GM19238 (cell line): Measurements from ENCODE around the gene DGKD.

Source experiments
- DNase-seq: peaks from one replicate; pipeline ENCODE4 v3.0.0; 2011; ENCODE audit warnings: low spot score; ENCODE audit not compliant: insufficient read length

Gene DGKD

DNA sequence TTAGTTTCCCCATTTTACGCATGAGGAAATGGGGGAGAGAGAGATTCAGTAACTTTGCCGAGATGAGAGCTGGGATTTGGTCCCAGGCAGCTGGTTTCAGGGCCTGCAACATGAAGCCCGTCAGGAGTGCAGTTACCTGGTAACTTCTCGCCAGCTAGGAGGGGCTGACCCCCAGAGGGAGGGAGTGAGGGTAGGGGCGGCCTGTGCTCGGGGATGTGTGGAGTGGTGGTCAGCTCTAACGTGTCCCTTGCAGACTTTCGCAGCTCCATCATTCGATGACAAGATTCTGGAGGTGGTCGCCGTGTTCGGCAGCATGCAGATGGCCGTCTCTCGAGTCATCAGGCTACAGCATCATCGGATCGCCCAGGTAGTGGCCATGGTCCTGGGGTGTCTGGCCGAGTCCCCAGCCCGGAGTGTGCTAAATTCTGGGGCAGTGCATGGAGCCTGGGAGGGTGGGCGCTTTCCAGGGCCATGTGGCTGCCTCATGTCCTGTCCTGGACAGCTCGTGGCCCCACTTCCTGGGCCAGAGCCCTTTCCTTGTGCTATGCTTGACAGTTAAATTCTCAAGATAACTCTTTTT lies 103.8 kb downstream of the DGKD start:
- no peak for DNase-seq

DNA sequence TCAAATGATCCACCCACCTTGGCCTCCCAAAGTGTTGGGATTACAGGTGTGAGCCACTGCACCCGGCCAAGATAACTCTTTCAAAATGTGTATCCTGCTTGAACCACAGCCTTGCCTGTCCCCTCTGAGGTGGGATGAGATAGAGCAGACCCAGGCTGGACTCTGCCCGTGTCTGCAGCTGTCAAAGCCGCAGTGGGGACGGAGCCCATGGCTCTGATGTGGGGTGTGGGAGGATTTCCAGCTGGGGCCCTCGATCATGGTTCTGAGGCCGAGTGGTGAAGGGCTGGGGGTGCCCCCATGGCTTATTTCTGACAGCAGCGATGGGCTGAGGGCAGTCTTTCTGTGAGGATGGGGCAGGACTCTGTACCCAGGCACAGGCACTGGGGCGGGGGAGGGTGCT lies 104.5 kb downstream of the DGKD start:
- DNase-seq = no peak

DNA sequence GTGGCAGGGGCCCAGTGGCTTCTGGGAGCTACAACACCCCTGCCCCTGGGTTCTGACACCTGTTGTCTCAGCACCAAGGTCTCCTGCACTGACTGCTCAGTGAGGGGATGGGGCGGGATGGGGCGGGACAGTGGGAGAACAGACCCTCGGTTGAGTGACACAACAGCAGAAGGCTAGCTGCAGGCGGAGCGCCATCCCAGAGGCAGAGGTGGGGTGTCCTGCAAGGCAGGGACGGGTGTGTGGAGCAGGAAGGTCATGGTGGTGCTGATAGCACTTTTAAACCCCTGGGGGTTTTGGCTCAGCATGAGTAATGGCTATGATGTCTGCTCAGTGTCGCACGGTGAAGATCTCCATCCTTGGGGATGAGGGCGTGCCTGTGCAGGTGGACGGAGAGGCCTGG lies 105.1 kb downstream of the DGKD start:
- DNase-seq = no peak

DNA sequence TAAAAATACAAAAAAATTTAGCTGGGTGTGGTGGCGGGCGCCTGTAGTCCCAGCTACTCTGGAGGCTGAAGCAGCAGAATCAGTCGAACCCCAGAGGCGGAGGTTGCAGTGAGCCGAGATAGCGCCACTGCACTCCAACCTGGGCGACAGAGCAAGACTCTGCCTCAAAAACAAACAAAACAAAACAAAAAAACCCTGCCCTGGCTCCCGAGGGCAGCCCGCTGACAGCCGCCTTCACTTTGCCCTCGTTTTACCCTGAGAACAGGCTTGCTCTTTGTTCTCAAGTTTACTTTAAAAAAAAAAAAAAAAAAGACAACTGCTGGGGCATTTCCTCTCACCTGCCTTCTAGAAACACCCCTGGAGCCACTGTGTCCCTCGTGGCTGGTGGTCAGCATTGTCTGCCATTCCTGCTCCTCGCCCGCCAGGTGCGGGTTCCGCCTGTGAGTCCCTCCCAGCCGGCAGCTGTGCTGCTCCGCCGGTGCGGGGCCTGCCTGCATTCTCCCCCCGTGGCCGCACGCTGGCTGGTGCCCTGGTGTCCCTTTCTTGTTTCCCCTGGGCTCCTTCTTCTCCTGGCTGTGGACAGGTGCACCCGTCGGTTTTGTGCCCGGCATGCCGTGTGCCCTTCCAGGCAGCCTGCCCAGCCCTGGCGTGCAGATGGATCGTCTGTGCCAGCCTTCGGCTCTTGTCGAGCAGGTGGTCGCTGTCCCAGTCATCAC lies 106.6 kb downstream of the DGKD start:
- DNase-seq = no peak

DNA sequence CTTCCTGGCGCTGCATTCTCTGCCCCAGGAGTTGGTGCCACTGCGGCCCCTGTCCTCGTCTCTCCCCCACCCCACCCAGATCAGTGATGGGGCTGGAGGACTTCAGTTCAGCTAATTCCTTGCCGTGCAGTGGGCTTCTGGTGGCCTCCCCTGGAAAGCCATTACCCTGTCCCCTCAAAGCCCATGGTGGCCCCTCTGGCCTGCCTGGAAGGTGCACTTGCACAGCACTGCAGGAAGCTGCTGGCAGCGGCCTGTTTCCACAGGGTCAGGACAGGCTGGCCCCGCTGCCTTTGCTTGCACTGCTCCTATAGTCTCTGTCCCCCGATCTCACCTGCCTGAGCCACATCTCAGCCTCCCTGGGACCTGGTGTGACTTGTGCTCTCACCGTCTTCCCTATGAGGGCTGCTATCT lies 107.2 kb downstream of the DGKD start:
- no peak for DNase-seq

DNA sequence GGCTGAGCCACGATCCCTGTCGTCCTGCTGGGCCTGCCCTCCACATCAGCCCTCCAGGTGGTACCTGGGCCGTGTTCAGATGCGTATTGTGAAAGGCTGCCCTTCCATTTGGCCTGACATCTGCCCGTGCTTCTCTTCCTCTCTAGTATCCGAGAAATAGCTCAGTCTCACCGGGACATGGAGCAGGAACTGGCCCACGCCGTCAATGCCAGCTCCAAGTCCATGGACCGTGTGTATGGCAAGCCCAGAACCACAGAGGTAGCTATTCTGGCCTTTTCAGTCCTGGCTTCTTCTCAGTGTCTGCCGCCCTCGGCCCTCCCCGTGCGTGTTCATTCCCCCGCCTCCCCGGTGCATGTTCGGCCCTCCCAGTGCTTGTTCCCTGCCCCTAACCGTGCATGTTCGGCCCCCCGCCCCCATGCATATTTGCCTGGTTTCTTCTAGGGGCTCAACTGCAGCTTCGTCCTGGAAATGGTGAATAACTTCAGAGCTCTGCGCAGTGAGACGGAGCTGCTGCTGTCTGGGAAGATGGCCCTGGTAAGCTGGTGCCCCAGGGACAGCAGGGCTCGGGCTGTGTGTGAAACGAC lies 108.0 kb downstream of the DGKD start:
- no peak for DNase-seq

DNA sequence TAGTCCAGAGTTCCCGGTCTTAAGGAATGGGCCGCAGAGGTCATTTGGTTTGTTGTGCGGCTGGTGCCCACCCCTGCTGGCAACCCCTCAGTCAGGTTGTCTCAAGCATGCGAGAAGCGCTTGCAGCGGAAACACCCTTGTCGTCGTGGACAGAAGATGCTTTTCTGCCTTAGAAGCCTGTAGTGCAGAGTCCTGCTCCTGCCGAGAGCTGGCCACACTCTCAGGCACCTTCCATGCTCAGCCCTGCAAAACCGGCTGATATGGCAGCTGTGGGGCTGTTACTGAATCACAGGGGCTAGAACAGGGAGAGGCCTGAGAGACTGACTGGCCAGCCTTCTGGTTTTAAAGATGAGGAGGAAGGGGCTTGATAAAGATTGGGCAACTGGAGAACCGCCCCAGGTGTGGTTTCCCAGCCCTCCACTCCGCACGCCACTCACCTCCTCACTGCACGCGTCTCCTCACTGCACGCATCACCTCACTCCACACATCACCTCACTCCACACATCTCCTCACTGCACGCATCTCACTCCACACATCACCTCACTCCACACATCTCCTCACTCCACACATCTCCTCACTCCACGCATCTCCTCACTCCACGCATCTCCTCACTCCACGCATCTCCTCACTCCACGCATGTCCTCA lies 108.7 kb downstream of the DGKD start:
- no peak for DNase-seq

DNA sequence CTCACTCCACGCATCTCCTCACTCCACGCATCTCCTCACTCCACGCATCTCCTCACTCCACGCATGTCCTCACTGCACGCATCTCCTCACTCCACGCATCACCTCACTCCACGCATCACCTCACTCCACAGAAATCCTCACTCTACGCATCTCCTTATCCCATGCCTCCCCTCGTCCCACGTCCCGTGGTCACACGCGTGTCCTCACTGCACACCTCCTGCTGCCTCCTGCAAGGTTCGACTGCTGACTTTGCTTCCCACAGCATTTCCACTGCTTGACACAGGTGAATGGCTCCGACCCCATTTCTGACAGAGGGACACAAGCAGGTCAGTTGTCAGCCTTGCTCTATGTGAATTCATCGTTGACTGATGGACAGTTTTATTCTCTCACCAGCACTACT lies 109.3 kb downstream of the DGKD start:
- no peak for DNase-seq

DNA sequence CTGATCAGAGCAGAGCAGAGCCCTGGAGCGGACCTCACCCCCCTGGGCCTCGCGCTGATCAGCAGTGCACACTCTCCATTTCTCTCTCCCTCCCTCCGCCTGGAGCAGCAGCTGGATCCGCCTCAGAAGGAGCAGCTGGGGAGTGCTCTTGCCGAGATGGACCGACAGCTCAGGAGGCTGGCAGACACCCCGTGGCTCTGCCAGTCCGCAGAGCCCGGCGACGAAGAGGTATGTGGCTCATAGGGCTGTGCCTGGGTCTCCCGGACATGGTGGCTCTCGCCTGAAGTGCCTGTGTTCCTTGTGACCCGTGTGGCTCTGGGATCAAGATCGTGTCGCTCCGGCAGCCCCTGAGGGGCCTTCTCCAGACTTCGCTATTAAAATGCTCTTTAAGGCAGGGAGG lies 109.8 kb downstream of the DGKD start:
- DNase-seq = no peak

DNA sequence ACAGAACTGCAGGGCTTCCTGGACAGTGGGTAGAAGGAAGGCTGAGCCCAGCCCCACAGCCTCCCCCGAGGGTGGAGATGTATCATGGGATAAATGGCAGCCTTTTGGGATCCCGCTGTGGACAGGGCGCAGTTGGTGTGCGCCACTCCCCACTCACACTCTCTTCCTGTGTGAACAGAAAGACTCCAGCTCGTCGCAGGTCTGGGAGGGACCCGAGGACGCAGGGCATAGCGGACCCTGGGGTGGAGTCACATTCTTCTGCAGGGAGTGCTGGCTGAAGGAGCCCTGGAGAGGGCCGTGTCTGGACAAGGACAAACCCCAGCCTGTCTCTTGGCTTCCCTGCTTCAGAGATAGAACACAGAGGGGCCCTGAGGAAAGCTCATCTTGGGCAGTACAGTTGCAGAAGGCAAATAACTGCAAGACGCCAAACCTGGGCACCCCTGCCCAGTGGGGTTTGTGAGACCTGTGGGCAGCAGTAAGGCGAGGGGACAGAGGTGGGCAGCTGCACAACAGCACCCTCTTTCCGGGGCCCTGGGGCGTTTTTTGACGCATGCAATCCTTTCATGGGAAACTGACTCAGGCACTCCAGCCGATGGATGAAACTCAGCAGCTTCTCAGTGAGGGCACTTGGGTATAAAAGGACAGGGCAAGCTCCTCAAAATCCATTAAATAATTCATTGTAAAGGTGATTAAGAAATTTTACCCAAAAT lies 110.4 kb downstream of the DGKD start:
- DNase-seq = no peak

DNA sequence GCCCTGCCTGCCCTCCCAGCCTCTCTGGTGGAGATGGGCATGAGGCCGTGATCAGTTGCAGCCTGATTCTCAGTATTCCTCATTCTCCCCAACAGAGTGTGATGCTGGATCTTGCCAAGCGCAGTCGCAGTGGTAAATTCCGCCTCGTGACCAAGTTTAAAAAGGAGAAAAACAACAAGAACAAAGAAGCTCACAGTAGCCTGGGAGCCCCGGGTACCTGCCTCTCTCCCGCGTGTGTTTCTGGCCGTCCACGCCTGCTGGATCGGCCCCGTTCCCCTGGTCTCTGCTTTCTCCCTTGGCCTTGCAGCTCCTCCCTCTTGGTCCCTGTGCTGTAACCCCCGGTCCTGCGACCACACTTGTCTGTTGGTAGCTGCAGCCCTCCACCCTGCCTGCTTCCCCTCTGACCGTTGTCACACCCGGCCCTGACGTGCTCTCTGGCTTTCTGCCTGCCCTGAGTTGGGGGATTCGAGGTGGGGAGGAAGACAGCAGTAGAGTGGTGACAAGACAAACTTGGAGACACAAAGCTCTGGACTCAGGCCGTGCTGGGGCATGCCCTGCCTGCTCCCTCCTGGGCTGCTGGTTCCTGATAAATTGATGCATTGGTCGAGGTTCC lies 112.8 kb downstream of the DGKD start:
- DNase-seq = no peak

DNA sequence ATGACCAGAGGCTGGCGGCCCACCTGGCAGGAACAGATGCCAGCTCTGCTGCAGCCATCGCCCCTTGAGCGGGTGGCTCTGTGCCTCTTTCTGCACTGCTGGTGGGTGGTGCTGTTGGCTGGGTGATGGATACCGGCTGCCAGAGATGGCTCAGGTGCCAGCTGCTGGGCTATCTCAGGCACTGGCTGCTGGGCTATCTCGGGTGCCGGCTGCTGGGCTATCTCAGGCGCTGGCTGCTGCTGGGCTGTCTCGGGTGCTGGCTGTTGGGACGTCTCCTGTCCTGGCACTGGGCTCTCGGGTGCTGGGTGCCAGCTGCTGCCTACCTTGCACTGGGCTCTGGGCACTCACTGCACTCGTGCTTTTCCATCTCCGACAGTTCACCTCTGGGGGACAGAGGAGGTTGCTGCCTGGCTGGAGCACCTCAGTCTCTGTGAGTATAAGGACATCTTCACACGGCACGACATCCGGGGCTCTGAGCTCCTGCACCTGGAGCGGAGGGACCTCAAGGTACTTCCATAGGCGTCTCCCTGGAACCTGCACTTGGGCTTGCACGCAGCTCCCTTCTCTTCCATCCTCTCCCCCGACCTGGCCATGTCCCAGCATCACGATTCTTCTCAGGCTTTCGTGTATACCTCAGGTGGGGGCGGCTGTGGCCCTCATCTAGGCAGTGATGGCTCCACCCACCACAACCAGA lies 113.9 kb downstream of the DGKD start:
- no peak for DNase-seq

DNA sequence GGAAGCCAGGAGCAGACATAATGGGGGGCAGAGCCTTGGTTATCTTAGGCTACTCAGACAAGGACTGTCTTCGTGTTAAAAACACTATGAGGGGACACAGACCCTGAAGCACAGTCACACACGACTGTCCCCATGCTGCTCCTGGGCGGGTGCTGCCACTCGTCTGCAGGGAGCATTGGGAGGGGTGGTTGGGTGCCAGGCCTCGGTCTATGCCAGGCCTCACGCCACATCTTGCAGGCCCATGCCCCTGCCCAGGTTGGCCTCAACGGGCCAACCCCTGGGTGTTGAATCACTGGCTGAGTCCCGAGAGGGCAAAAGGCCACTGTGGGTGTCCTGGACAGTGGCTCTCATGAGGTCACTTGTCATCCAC lies 114.4 kb downstream of the DGKD start:
- DNase-seq = no peak

DNA sequence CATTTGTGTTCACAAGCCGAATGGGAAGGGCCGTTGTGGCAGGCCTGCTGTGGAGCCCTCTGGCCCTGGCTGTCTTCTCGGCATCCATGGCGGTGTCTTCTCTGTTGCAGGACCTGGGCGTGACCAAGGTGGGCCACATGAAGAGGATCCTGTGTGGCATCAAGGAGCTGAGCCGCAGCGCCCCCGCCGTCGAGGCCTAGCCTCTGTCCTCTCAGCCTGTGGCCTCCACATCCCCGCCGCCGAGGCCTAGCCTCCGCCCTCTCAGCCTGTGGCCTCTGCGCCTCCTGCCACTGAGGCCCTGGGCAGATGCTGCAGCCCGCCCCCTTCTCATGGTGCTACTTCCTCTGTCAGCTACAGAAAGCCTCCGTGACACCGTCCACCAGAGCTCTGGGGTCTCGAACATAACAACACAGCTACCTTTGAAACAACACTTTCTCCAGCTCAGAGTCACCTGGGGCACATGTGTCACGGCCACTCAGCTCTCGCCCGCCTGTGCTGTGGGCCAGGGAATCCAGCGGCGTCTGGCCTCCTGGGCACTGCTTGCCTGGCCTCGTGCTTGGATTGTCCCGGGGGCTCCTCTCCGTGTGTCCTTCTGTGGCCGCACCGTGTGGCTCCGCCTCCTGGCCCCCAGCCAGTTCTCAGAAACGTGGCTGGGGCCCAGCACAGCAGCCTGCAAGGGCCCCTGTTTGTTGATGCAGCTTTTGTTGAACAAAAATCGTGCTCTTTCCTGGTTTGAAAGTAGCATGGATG lies 115.1 kb downstream of the DGKD start:
- DNase-seq = no peak

DNA sequence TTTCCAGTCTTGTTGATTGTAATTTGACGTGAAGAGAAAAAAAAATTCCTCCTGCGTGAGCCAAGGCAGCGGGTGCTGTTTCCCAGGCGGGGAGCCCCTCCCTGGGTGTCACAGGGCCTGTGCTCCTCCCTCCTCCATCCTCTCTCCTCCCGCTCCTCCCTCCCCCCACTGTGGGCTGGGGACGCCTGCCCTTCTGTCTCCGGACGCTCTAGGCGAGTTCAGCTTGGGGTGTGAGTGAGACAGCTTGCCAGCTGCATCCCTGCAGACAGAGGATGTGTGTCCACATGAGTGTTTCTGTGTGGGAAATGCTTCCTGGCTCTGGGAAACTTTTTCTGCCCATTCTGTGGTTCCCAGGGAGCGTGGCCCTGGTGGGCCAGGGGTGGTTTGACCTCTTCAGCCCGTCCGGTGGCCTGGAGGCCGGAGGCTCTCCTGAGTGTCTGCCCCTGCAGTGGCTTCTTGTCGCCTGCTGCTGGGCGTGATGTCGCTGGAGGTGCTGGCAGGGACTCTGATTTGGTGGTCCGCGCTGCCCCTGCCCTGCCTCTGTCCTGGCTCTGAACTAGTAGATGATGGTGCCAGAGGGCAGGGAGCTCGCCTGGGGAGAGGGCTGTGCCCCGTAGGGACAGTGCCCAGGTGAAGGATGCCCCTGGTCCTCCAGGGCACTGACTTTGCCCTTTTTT lies 115.9 kb downstream of the DGKD start:
- no peak for DNase-seq

DNA sequence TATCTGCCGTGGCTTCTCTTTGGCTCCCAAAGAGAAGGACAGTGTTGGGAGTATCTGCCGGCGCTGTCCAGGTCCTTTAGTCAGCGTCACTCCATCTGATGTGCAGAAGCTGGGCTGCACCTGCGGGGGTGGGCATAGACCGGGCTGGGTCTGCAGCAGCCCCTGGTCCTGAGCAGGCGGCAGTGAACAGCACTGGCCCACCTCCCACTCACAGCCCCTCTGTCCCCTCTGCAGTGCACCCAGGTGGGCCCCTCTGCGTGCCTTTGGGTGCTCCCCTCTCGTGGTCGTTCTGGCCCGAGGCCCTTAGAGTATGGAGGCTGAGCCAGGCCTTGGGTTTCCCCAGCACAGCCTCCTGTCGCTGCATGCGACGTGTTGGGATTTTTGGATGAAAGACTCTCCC lies 116.5 kb downstream of the DGKD start:
- DNase-seq = no peak

DNA sequence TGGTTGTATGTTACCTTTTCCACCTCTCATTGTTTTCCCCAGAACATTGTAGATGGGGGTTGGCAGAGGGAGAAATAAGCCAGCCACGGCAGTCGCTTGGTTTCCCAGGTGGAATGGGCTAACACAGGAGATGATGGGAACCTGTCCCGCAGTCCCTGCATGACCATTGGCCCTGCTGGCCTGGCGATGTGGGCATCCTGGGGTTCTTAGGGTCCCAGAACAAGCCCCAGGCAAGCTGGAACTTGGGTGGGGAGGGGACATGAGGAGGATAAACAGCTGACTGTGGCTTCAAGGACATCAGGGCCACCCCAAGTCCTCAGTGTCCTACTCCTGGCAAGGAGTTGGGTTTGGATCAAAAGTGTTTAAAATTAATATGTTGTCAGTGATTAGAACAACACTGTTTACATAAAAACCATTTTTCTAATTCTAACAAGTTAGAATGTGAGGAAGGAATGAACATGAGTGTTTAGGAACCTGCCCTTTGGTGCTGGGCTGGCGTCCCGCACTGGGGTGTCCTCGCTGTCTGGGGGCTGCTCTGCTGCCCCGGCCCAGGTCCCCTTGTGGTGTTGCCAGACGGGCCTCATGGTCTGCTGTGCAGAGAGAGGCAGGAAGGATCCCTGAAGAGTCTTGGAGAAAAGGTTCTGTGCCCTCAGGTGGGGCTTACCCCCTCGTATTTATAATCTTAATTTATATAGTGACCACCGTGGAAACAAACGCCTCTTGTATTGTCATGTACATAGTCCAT lies 117.2 kb downstream of the DGKD start:
- no peak for DNase-seq

DNA sequence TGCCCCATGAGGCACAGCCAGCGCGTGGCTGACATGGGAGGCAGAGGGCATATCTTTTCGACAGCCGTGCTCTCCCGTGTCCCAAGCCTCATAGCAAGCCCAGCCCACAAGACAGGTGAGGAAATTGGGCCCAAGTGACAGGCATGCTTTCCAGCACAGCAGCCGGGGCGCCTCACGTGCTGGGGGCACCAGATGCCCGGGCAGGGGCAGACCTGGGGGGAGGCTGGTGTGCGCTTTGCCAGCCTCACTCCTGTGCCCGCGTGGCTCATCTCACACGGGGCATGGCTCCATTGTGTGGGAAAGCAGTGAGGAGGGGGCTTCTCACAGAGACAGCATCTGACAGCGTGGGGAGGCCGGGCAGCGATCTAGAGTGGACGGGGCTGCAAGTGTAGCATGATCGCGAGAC lies 119.1 kb downstream of the DGKD start:
- no peak for DNase-seq

DNA sequence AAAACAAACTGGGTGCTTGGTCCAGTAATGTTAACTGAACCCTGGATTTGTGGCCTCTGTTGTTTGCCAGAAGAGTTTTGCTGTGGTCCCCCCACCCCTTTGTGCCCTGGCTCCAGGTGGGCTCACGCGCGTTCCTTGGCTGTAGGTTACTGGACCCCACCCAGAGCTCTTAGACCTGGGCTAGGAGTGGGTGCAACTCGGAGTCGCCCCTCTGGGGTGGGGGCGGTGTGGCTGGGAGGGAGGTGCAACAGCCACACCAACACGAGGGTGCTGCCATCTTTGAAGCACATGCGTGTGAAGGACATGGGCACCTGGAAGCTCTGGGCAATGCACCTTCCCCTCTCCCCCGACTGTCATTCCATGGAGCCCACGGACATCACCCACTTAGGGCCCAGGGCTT lies 119.6 kb downstream of the DGKD start:
- no peak for DNase-seq
